ENCODE results near the gene FAM227B. TPM values are rescaled to one million over a fixed set of nuclear protein-coding genes. Genes with fewer than 3 reads are reported as not detected.

The FAM227B gene
- total RNA-seq, 1 donor from 2014 or later, result 3.8 TPM

DNA sequence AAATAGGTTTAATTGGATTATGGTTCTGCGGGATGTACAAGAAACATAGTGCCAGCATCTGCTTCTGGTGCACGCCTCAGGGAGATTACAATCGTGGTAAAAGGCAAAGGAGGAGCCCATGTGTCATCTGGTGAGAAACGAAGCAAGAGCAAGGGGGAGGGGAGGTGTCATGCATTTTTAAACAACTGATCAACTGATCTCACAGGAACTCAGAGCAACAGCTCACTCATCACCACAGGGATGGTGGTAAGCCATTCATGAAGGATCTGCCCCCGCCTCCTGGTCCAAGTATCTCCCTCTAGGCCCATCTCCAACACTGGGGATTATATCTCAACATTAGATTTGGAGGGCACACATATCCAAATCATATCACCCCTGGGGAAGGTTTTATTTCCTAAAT lies 239.7 kb downstream of the FAM227B start:
- no peak for DNase-seq (ENCODE audit: low spot score)
- Mint-ChIP-seq H3K36me3 (ENCODE audit: low read depth, unreplicated experiment) (no peaks in the 10 kb centered on the region), H3K9me3 (ENCODE audit: unreplicated experiment) (no peaks in the 10 kb centered on the region), H3K4me3 (ENCODE audit: unreplicated experiment) (no peak overlapping the region), H3K27me3 (ENCODE audit: unreplicated experiment) (peaks cover 3% of the 10 kb centered on the region), H3K4me1 (ENCODE audit: unreplicated experiment) (no peaks in the 10 kb centered on the region), H3K27ac (ENCODE audit: unreplicated experiment) (no peak overlapping the region)
- TF ChIP-seq, protein P1, sequence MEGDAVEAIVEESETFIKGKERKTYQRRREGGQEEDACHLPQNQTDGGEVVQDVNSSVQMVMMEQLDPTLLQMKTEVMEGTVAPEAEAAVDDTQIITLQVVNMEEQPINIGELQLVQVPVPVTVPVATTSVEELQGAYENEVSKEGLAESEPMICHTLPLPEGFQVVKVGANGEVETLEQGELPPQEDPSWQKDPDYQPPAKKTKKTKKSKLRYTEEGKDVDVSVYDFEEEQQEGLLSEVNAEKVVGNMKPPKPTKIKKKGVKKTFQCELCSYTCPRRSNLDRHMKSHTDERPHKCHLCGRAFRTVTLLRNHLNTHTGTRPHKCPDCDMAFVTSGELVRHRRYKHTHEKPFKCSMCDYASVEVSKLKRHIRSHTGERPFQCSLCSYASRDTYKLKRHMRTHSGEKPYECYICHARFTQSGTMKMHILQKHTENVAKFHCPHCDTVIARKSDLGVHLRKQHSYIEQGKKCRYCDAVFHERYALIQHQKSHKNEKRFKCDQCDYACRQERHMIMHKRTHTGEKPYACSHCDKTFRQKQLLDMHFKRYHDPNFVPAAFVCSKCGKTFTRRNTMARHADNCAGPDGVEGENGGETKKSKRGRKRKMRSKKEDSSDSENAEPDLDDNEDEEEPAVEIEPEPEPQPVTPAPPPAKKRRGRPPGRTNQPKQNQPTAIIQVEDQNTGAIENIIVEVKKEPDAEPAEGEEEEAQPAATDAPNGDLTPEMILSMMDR (IDR thresholded peaks at IDR 0.05; ENCODE audit: unreplicated experiment), result no peak

DNA sequence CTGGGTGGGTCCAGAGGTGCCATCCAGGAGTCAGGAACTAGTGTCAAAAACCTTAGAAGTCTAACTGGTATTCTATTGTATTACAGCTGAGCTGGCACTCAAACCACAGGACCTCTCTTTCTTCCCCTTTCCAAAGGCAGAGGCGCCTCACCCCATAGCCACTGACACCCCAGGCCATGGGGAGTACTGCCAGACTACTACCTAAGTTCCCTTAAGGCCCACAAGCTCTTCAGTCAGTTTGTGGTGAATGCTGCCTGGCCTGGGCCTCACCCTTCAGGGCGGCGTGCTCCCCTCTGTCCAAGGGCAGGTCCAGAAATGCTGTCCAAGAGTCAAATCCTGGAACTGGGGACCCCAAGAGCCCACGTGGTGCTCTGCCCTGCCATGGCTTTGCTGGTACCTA lies 240.6 kb downstream of the FAM227B start:
- TF ChIP-seq, protein P1 (IDR thresholded peaks at IDR 0.05; ENCODE audit: unreplicated experiment), result no peak
- H3K36me3 Mint-ChIP-seq (ENCODE audit: low read depth, unreplicated experiment), result no peaks in the 10 kb centered on the region
- no peak overlapping the region for H3K4me3 Mint-ChIP-seq (ENCODE audit: unreplicated experiment)
- no peaks in the 10 kb centered on the region for H3K9me3 Mint-ChIP-seq (ENCODE audit: unreplicated experiment)
- no peak for DNase-seq (ENCODE audit: low spot score)
- no peak overlapping the region for H3K27ac Mint-ChIP-seq (ENCODE audit: unreplicated experiment)
- peaks cover 3% of the 10 kb centered on the region for H3K27me3 Mint-ChIP-seq (ENCODE audit: unreplicated experiment)
- no peaks in the 10 kb centered on the region for H3K4me1 Mint-ChIP-seq (ENCODE audit: unreplicated experiment)

DNA sequence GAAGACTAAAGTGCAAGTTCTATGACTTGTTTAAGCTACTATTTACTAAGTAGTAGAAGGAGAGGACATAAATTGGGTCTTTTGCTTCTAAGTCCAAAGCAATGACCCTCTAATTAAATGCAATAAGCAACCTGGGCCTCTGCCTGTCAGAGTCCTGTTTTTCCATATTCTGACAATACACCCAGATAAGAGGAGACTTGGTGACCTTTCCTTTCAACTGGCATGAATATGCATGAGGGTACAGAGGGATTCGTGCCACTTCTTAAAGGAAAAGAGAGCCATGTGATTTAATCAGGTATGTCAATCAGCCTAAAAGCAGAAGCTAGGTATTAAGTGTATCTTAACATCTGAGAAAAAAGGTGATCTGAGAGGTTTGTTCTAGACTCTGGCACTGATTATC lies 248.3 kb downstream of the FAM227B start:
- H3K27me3 Mint-ChIP-seq (ENCODE audit: unreplicated experiment), result no peaks in the 10 kb centered on the region
- H3K9me3 Mint-ChIP-seq (ENCODE audit: unreplicated experiment), result no peaks in the 10 kb centered on the region

DNA sequence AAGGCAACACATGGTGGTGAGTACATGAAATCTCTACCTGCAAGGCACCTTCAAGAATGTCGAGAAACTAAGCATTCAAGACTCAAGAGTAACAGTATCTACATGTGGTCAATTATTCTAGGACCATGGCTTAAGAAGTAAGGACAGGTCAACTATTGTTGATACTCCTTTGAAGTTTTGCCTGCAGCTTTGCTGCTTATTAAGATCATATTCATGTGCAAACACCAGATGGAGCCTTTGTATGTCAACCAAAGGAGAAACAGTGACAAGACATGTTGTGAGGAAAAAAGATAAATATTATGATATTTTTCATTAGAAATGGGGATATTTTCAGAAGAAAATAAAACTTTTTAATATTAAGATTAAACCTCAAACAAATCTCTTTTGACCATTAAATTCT lies 249.8 kb downstream of the FAM227B start:
- H3K36me3 Mint-ChIP-seq (ENCODE audit: low read depth, unreplicated experiment), result no peaks in the 10 kb centered on the region
- H3K9me3 Mint-ChIP-seq (ENCODE audit: unreplicated experiment), result no peaks in the 10 kb centered on the region
- DNase-seq (ENCODE audit: low spot score), result no peak
- no peak overlapping the region for H3K4me3 Mint-ChIP-seq (ENCODE audit: unreplicated experiment)
- H3K27ac Mint-ChIP-seq (ENCODE audit: unreplicated experiment), result no peak overlapping the region
- H3K27me3 Mint-ChIP-seq (ENCODE audit: unreplicated experiment), result no peaks in the 10 kb centered on the region
- H3K4me1 Mint-ChIP-seq (ENCODE audit: unreplicated experiment), result no peaks in the 10 kb centered on the region
- TF ChIP-seq, protein P1 (IDR thresholded peaks at IDR 0.05; ENCODE audit: unreplicated experiment), result no peak

More for the DNA sequence above, 248.3 kb downstream of the FAM227B start:
- no peaks in the 10 kb centered on the region for H3K4me1 Mint-ChIP-seq (ENCODE audit: unreplicated experiment)
- DNase-seq (ENCODE audit: low spot score), result no peak
- H3K27ac Mint-ChIP-seq (ENCODE audit: unreplicated experiment), result no peak overlapping the region
- no peak overlapping the region for H3K4me3 Mint-ChIP-seq (ENCODE audit: unreplicated experiment)
- no peaks in the 10 kb centered on the region for H3K36me3 Mint-ChIP-seq (ENCODE audit: low read depth, unreplicated experiment)
- TF ChIP-seq, protein P1 (IDR thresholded peaks at IDR 0.05; ENCODE audit: unreplicated experiment), result no peak

DNA sequence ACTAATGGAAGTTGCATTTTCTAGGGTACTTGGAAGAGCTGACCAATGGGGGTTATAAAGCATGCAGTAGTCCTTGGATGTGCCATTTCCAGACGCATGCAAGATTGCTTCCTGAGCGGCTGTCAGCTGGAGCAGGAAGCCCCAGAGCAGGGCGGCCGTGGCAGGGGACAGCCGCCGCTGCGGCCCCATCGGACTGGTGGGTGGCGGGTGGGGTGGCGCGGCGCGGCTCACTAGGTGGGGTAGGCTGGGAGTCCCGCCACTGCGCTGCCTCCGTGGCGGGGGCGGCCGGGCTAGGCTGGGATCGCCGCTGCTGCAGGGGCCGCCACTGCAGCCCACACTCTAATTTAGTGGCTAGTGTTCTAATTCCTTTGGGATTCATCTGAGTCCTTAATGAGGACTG lies 254.1 kb downstream of the FAM227B start:
- Mint-ChIP-seq H3K4me1 (ENCODE audit: unreplicated experiment) (no peaks in the 10 kb centered on the region), H3K4me3 (ENCODE audit: unreplicated experiment) (no peak overlapping the region), H3K27me3 (ENCODE audit: unreplicated experiment) (no peaks in the 10 kb centered on the region), H3K36me3 (ENCODE audit: low read depth, unreplicated experiment) (peaks cover 7% of the 10 kb centered on the region), H3K9me3 (ENCODE audit: unreplicated experiment) (no peaks in the 10 kb centered on the region), H3K27ac (ENCODE audit: unreplicated experiment) (no peak overlapping the region)
- DNase-seq (ENCODE audit: low spot score), result no peak
- TF ChIP-seq, protein P1 (IDR thresholded peaks at IDR 0.05; ENCODE audit: unreplicated experiment), result no peak
